HepG2 (cell line): ENCODE results near the gene NELL2. TPM values are rescaled to one million over a fixed set of nuclear protein-coding genes. Genes with fewer than 3 reads are reported as not detected.

Source experiments
- ATAC-seq: fragments of 200-7000 bp; cut with Tn5 transposase; 3 replicates; pipeline ENCODE4 v1.9.1; 2020; ENCODE audit warnings: mild to moderate bottlenecking, moderate library complexity
- BruUV-seq: library from RNA; stranded (reverse); fragments of 400-500 nt; replicated peaks from 2 replicates; lab custom pipeline; 2021; lab: Mats Ljungman, UMichigan
- CTCF ChIA-PET: fragments of 300-600 bp; formaldehyde crosslinking; extraction: SDS; loops from one replicate; lab custom pipeline; 2021; ENCODE audit warnings: low total read pairs, inconsistent platforms, low intra/inter-chr PET ratio; lab: Yijun Ruan, JAX
- POLR2A ChIA-PET: fragments of 350-600 bp; sonication (Branson Sonifier 250); formaldehyde crosslinking; loops from one replicate; lab custom pipeline; 2020; ENCODE audit warnings: antibody characterized with exemption, inconsistent platforms; lab: Yijun Ruan, JAX
- DNase-seq: peaks from one replicate; pipeline ENCODE4 v3.0.0-alpha.2; 2015; ENCODE audit warnings: low spot score
- FAIRE-seq: peaks from 3 replicates; lab custom pipeline; 2011; peaks lifted over from hg19 to GRCh38; lab: Jason Lieb, UNC
- H2AFZ ChIP-seq: one replicate; pipeline ENCODE4 v1.6.1; 2011; ENCODE audit warnings: low read length, inconsistent platforms
- H3K27ac ChIP-seq: fragments of 300-600 bp; 3 replicates; pipeline ENCODE4 v1.8.0; 2011; ENCODE audit warnings: mixed run types, mild to moderate bottlenecking, mixed read lengths, low read length, inconsistent platforms; ENCODE audit not compliant: insufficient read depth; ENCODE audit errors: extremely low read length
- H3K27me3 ChIP-seq, 2 experiments: fragments of 200-600 bp in 1 of 2; 2 replicates in 1 of 2; 3 replicates in 1 of 2; pipeline versions ENCODE4 v1.6.0 to v1.8.0; 2011; ENCODE audit warnings: low read length in 2 of 2, mild to moderate bottlenecking in 2 of 2, moderate library complexity in 2 of 2, inconsistent platforms in 1 of 2; ENCODE audit not compliant: insufficient read depth in 2 of 2, control insufficient read depth in 1 of 2
- H3K36me3 ChIP-seq, 2 experiments: fragments of 200-600 bp in 1 of 2; replicated peaks in 1 of 2; 2 replicates in 1 of 2; 3 replicates in 1 of 2; pipeline versions ENCODE4 v1.5.1 to v1.8.0; 2011; ENCODE audit warnings: low read length in 2 of 2, inconsistent platforms in 1 of 2; ENCODE audit not compliant: insufficient read depth in 2 of 2, control insufficient read depth in 1 of 2
- H3K4me1 ChIP-seq: 2 replicates; pipeline ENCODE4 v1.5.1; 2012; ENCODE audit warnings: low read length, inconsistent platforms; ENCODE audit not compliant: insufficient read depth
- H3K4me2 ChIP-seq: 2 replicates; pipeline ENCODE4 v1.6.0; 2011; ENCODE audit warnings: low read depth, low read length, inconsistent platforms
- H3K4me3 ChIP-seq, 3 experiments: fragments of 200-600 bp in 1 of 3; sonication (generic), shearing (Covaris generic) in 1 of 3; replicated peaks in 1 of 3; 2 replicates each; pipeline ENCODE4 v1.5.1; 2011 to 2016; ENCODE audit warnings: low read length in 3 of 3, inconsistent platforms in 2 of 3, low read depth in 2 of 3, mild to moderate bottlenecking in 2 of 3, control low read depth in 1 of 3, mixed read lengths in 1 of 3; ENCODE audit not compliant: insufficient read depth in 1 of 3
- H3K79me2 ChIP-seq: one replicate; pipeline ENCODE4 v1.6.1; 2011; ENCODE audit warnings: low read length, inconsistent platforms; ENCODE audit not compliant: insufficient read depth
- H3K9ac ChIP-seq: 2 replicates; pipeline ENCODE4 v1.6.0; 2011; ENCODE audit warnings: mild to moderate bottlenecking, low read depth, low read length, inconsistent platforms; ENCODE audit not compliant: insufficient read depth
- H3K9me3 ChIP-seq: 2 replicates; pipeline ENCODE4 v1.5.1; 2012; ENCODE audit warnings: mild to moderate bottlenecking, low read length
- H4K20me1 ChIP-seq: 2 replicates; pipeline ENCODE4 v1.6.0; 2011; ENCODE audit warnings: inconsistent platforms, mild to moderate bottlenecking, low read length, moderate library complexity; ENCODE audit not compliant: insufficient read depth
- DPF2 ChIP-seq: sonication (generic); formaldehyde crosslinking; IDR thresholded peaks from 2 replicates; pipeline ENCODE4 v1.4.0; 2020; ENCODE audit warnings: mild to moderate bottlenecking, low read depth, missing genetic modification reagents, borderline replicate concordance
- EEA1 ChIP-seq: sonication (generic); formaldehyde crosslinking; IDR thresholded peaks from 2 replicates; pipeline ENCODE4 v1.5.1; 2020; ENCODE audit warnings: mild to moderate bottlenecking, missing genetic modification reagents, borderline replicate concordance
- FLYWCH1 ChIP-seq: sonication (generic); formaldehyde crosslinking; IDR thresholded peaks from 2 replicates; pipeline ENCODE4 v1.8.1; 2023; ENCODE audit warnings: mild to moderate bottlenecking, missing genetic modification reagents
- KDM6A ChIP-seq: IDR thresholded peaks from 2 replicates; pipeline ENCODE4 v1.6.1; 2016; ENCODE audit warnings: low read depth
- RAD51 ChIP-seq: fragments of 450-650 bp; IDR thresholded peaks from 2 replicates; pipeline ENCODE4 v1.6.1; 2016; ENCODE audit warnings: borderline replicate concordance
- RFX1 ChIP-seq: fragments of 450-650 bp; IDR thresholded peaks from 2 replicates; pipeline ENCODE4 v1.6.1; 2017
- SIX4 ChIP-seq: sonication (generic); formaldehyde crosslinking; IDR thresholded peaks from 2 replicates; pipeline ENCODE4 v1.4.0; 2020; ENCODE audit warnings: missing genetic modification reagents
- ZFP36L2 ChIP-seq: sonication (generic); formaldehyde crosslinking; IDR thresholded peaks from 2 replicates; pipeline ENCODE4 v1.4.0; 2020; ENCODE audit warnings: missing genetic modification reagents
- ZGPAT ChIP-seq: IDR thresholded peaks from 2 replicates; pipeline ENCODE4 v1.6.1; 2016; ENCODE audit warnings: mild to moderate bottlenecking
- ZNF20 ChIP-seq: sonication (generic); formaldehyde crosslinking; IDR thresholded peaks from 2 replicates; pipeline ENCODE4 v1.4.0; 2020; ENCODE audit warnings: mild to moderate bottlenecking, moderate library complexity, missing genetic modification reagents
- ZNF230 ChIP-seq: sonication (generic); formaldehyde crosslinking; IDR thresholded peaks from 2 replicates; pipeline ENCODE4 v1.4.0; 2020; ENCODE audit warnings: mild to moderate bottlenecking, missing genetic modification reagents
- ZNF263 ChIP-seq: sonication (generic); formaldehyde crosslinking; IDR thresholded peaks from 2 replicates; pipeline ENCODE4 v1.4.0; 2020; ENCODE audit warnings: missing genetic modification reagents
- ZNF282 ChIP-seq: fragments of 450-650 bp; IDR thresholded peaks from 2 replicates; pipeline ENCODE4 v1.6.1; 2018; ENCODE audit not compliant: partially characterized antibody
- ZNF296 ChIP-seq: sonication (generic); formaldehyde crosslinking; conservative IDR thresholded peaks from 2 replicates; pipeline ENCODE4 v1.5.0; 2020; ENCODE audit warnings: mild to moderate bottlenecking, missing genetic modification reagents
- ZNF354B ChIP-seq: sonication (generic); formaldehyde crosslinking; IDR thresholded peaks from 2 replicates; pipeline ENCODE4 v1.8.0; 2022; ENCODE audit warnings: mild to moderate bottlenecking, missing genetic modification reagents
- ZNF589 ChIP-seq: sonication (generic); formaldehyde crosslinking; conservative IDR thresholded peaks from 2 replicates; pipeline ENCODE4 v1.8.0; 2022; ENCODE audit warnings: mild to moderate bottlenecking, moderate library complexity, missing genetic modification reagents
- ZNF891 ChIP-seq: sonication (generic); formaldehyde crosslinking; IDR thresholded peaks from 2 replicates; pipeline ENCODE4 v1.5.0; 2020; ENCODE audit warnings: mild to moderate bottlenecking, missing genetic modification reagents
- ZSCAN20 ChIP-seq: sonication (generic); formaldehyde crosslinking; IDR thresholded peaks from 2 replicates; pipeline ENCODE4 v1.4.0; 2020; ENCODE audit warnings: missing genetic modification reagents, mild to moderate bottlenecking, borderline replicate concordance
- WGBS: methylation state at CpG from one replicate; pipeline ENCODE4 v1.1.6; 2017; ENCODE audit warnings: low lambda C conversion rate; 5-methylcytosine and 5-hydroxymethylcytosine counted together
- in situ Hi-C: cut with HindIII; loops from 2 replicates; pipeline ENCODE4 v1.10.0; 2017; ENCODE audit warnings: low pct_unique_long_range_greater_than_20kb; ENCODE audit not compliant: extremely low pct_ligation_motif_present
- intact Hi-C: fragments of 100-400 bp; cut with micrococcal nuclease; formaldehyde crosslinking; loops from one replicate; pipeline ENCODE4 v1.10.0; 2022; ENCODE audit not compliant: unreplicated experiment
- polyA plus RNA-seq, 8 experiments: library from polyadenylated mRNA; depleted of rRNA in 3 of 8; stranded (reverse) in 7 of 8; unstranded in 1 of 8; fragments of >200 nt; fragmentation: Illumina TruSeq in 4 of 8; extraction: Trizol in 4 of 8; gene quantifications; 2 replicates each; pipeline versions ENCODE4 v1.2.1 to v1.2.3, GENCODE V29; 2011 to 2016; ENCODE audit warnings: low read depth in 4 of 8, missing spikeins in 1 of 8, mixed read lengths in 1 of 8; ENCODE audit not compliant: insufficient read depth in 1 of 8
- total RNA-seq, 5 experiments: library from RNA; depleted of rRNA; stranded (reverse); fragments of >200 nt; fragmentation: Illumina TruSeq; extraction: Trizol; gene quantifications; 2 replicates each; pipeline ENCODE4 v1.2.3, GENCODE V29; 2016; ENCODE audit warnings: low read depth in 1 of 5
- TF ChIP-seq, protein P1 (sequence below): IDR thresholded peaks from 2 replicates; pipeline ENCODE4 v1.6.1; 2018; ENCODE audit warnings: missing genetic modification reagents
- TF ChIP-seq, protein P2 (sequence below): IDR thresholded peaks from 2 replicates; pipeline ENCODE4 v1.6.1; 2016; ENCODE audit warnings: missing compliant biosample characterization, missing genetic modification reagents, borderline replicate concordance

Gene NELL2
- total and polyA plus RNA-seq, 2 of the 13 experiments (the other 11 are each of a cell fraction or from before 2014, with no cell fraction given), result 0.11 TPM; not detected in 1

- H3K79me2 ChIP-seq, result no peaks in the 10 kb centered on the region
- no peak for FAIRE-seq
- no peak overlapping the region for H3K4me3 ChIP-seq
- H3K27me3 ChIP-seq, result no peaks in the 10 kb centered on the region
- no peaks in the 10 kb centered on the region for H3K4me1 ChIP-seq
- H3K36me3 ChIP-seq, result no peaks in the 10 kb centered on the region
- no TSS peak for BruUV-seq
- TF ChIP-seq EEA1 (CRISPR knock-in tag), result no peak
- no peak for TF ChIP-seq ZFP36L2
- no peak for TF ChIP-seq DPF2 (CRISPR knock-in tag)
- TF ChIP-seq RAD51, result no peak
- no peak for TF ChIP-seq ZNF263 (CRISPR knock-in tag)
- no peak for TF ChIP-seq FLYWCH1 (CRISPR knock-in tag)
- no peak for TF ChIP-seq ZNF891 (CRISPR knock-in tag)
- no peak for TF ChIP-seq ZGPAT (CRISPR knock-in tag)
- TF ChIP-seq ZNF20 (CRISPR knock-in tag), result no peak
- TF ChIP-seq ZNF282, result no peak
- TF ChIP-seq ZNF296 (CRISPR knock-in tag), result no peak
- no peak for TF ChIP-seq SIX4 (CRISPR knock-in tag)
- no peak for TF ChIP-seq ZNF230 (CRISPR knock-in tag)
- no peak for TF ChIP-seq ZNF354B (CRISPR knock-in tag)
- TF ChIP-seq, protein P1, sequence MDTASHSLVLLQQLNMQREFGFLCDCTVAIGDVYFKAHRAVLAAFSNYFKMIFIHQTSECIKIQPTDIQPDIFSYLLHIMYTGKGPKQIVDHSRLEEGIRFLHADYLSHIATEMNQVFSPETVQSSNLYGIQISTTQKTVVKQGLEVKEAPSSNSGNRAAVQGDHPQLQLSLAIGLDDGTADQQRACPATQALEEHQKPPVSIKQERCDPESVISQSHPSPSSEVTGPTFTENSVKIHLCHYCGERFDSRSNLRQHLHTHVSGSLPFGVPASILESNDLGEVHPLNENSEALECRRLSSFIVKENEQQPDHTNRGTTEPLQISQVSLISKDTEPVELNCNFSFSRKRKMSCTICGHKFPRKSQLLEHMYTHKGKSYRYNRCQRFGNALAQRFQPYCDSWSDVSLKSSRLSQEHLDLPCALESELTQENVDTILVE (CRISPR knock-in tag), result no peak
- TF ChIP-seq ZSCAN20, result no peak
- TF ChIP-seq KDM6A (CRISPR knock-in tag), result no peak
- TF ChIP-seq ZNF589 (CRISPR knock-in tag), result no peak
- TF ChIP-seq, protein P2, sequence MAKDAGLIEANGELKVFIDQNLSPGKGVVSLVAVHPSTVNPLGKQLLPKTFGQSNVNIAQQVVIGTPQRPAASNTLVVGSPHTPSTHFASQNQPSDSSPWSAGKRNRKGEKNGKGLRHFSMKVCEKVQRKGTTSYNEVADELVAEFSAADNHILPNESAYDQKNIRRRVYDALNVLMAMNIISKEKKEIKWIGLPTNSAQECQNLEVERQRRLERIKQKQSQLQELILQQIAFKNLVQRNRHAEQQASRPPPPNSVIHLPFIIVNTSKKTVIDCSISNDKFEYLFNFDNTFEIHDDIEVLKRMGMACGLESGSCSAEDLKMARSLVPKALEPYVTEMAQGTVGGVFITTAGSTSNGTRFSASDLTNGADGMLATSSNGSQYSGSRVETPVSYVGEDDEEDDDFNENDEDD (CRISPR knock-in tag), result no peak
- no peak for TF ChIP-seq RFX1
- TF ChIP-seq, all 625 proteins: peak for 0
- Histone ChIP-seq H3K9me3 (no peaks in the 10 kb centered on the region), H3K27ac (no peak overlapping the region), H2AFZ (no peak overlapping the region), H3K9ac (no peak overlapping the region), H3K4me2 (no peak overlapping the region), H4K20me1 (no peaks in the 10 kb centered on the region)
- WGBS, result 4% methylated on average over 3 of the region's 3 CpGs
- ChIA-PET CTCF (no interaction called here), POLR2A (no interaction called here)
- in situ Hi-C loops (no loop called here), intact Hi-C loops (no loop called here)
- ATAC-seq, result no peak
- no peak for DNase-seq
These were observed 24.5 kb downstream of the NELL2 start for GRCh38 chr12:44851586-44851985.
